Neural cell (in vitro differentiated cells): Measurements from ENCODE around the gene RPUSD3. TPM values are rescaled to one million over a fixed set of nuclear protein-coding genes. Genes with fewer than 3 reads are reported as not detected.

Experiments used
- H2AFZ ChIP-seq: fragments of 200-600, 300-800 bp; sonication (generic), shearing (Covaris generic); 2 replicates; pipeline ENCODE4 v1.6.0; 2014; ENCODE audit warnings: low read depth, mild to moderate bottlenecking, antibody characterized with exemption, low read length, moderate library complexity
- H3F3A ChIP-seq: fragments of 200-600 bp; shearing (Covaris generic); 2 replicates; pipeline ENCODE4 v1.6.1; 2016; ENCODE audit warnings: mild to moderate bottlenecking, moderate library complexity, mixed read lengths, antibody characterized with exemption, low read length; ENCODE audit not compliant: insufficient read depth, poor library complexity, severe bottlenecking
- H3K27ac ChIP-seq: fragments of 200-600, 300-800 bp; sonication (generic), shearing (Covaris generic); 2 replicates; pipeline ENCODE4 v1.5.1; 2014; ENCODE audit warnings: mild to moderate bottlenecking, low read length, moderate library complexity
- H3K27me3 ChIP-seq: fragments of 300-800, 200-600 bp; sonication (generic), shearing (Covaris generic); 2 replicates; pipeline ENCODE4 v1.6.0; 2014; ENCODE audit warnings: mild to moderate bottlenecking, low read depth, low read length, moderate library complexity; ENCODE audit not compliant: insufficient read depth
- H3K36me3 ChIP-seq: fragments of 300-800, 200-600 bp; sonication (generic), shearing (Covaris generic); 2 replicates; pipeline ENCODE4 v1.5.1; 2014; ENCODE audit warnings: mild to moderate bottlenecking, antibody characterized with exemption, low read length, moderate library complexity; ENCODE audit not compliant: insufficient read depth
- H3K4me2 ChIP-seq: fragments of 300-800, 200-600 bp; sonication (generic), shearing (Covaris generic); 2 replicates; pipeline ENCODE4 v1.6.0; 2014; ENCODE audit warnings: mild to moderate bottlenecking, low read length
- H3K4me3 ChIP-seq: fragments of 300-800, 200-600 bp; sonication (generic), shearing (Covaris generic); 2 replicates; pipeline ENCODE4 v1.5.1; 2014; ENCODE audit warnings: mild to moderate bottlenecking, low read length, moderate library complexity
- H3K79me2 ChIP-seq: fragments of 200-600 bp; shearing (Covaris generic); replicated peaks from 2 replicates; pipeline ENCODE4 v1.6.0; 2014; ENCODE audit warnings: mild to moderate bottlenecking, low read length, moderate library complexity; ENCODE audit not compliant: insufficient read depth
- H3K9ac ChIP-seq: fragments of 300-800, 200-600 bp; sonication (generic), shearing (Covaris generic); 2 replicates; pipeline ENCODE4 v1.6.1; 2016; ENCODE audit warnings: mild to moderate bottlenecking, low read length, mixed read lengths
- H3K9me2 ChIP-seq: fragments of 200-600 bp; shearing (Covaris generic); 2 replicates; pipeline ENCODE4 v1.6.1; 2016; ENCODE audit warnings: mild to moderate bottlenecking, low read length, mixed read lengths; ENCODE audit not compliant: insufficient read depth
- H3K9me3 ChIP-seq: fragments of 200-600, 300-800 bp; sonication (generic), shearing (Covaris generic); 2 replicates; pipeline ENCODE4 v1.6.1; 2016; ENCODE audit warnings: mild to moderate bottlenecking, mixed run types, low read length, moderate library complexity, mixed read lengths
- H4K20me1 ChIP-seq: fragments of 200-600 bp; shearing (Covaris generic); 2 replicates; pipeline ENCODE4 v1.6.1; 2016; ENCODE audit warnings: mild to moderate bottlenecking, mixed run types; ENCODE audit not compliant: insufficient read depth
- CTCF ChIP-seq: fragments of 450-650 bp; IDR thresholded peaks from 2 replicates; pipeline ENCODE4 v1.5.1; 2014; ENCODE audit warnings: antibody characterized with exemption, mild to moderate bottlenecking, moderate library complexity; ENCODE audit not compliant: poor library complexity, severe bottlenecking
- EP300 ChIP-seq: fragments of 450-650 bp; conservative IDR thresholded peaks from 2 replicates; pipeline ENCODE4 v1.6.1; 2014; ENCODE audit warnings: antibody characterized with exemption, mild to moderate bottlenecking, moderate library complexity; ENCODE audit not compliant: poor library complexity, severe bottlenecking
- EZH2 ChIP-seq: fragments of 200-600, 300-800 bp; shearing (Covaris generic), sonication (generic); IDR thresholded peaks from 2 replicates; pipeline ENCODE4 v1.6.1; 2014; ENCODE audit warnings: antibody characterized with exemption, low read length, borderline replicate concordance, mild to moderate bottlenecking; ENCODE audit not compliant: insufficient read depth, poor library complexity, severe bottlenecking
- MXI1 ChIP-seq: fragments of 450-650 bp; conservative IDR thresholded peaks from 2 replicates; pipeline ENCODE4 v1.6.1; 2014; ENCODE audit warnings: antibody characterized with exemption, mild to moderate bottlenecking; ENCODE audit not compliant: poor library complexity, severe bottlenecking
- POLR2AphosphoS5 ChIP-seq: IDR thresholded peaks from 2 replicates; pipeline ENCODE4 v1.6.1; 2012
- RAD21 ChIP-seq: fragments of 450-650 bp; conservative IDR thresholded peaks from 2 replicates; pipeline ENCODE4 v1.6.1; 2014; ENCODE audit warnings: antibody characterized with exemption, mild to moderate bottlenecking, moderate library complexity
- REST ChIP-seq: IDR thresholded peaks from 2 replicates; pipeline ENCODE4 v1.6.1; 2012; ENCODE audit warnings: borderline replicate concordance
- SMC3 ChIP-seq: fragments of 450-650 bp; conservative IDR thresholded peaks from 2 replicates; pipeline ENCODE4 v1.6.1; 2014; ENCODE audit warnings: antibody characterized with exemption, mild to moderate bottlenecking, moderate library complexity; ENCODE audit not compliant: poor library complexity
- TAF1 ChIP-seq: IDR thresholded peaks from 2 replicates; pipeline ENCODE4 v1.6.1; 2012; ENCODE audit warnings: low read depth
- polyA plus RNA-seq: library from polyadenylated mRNA; depleted of rRNA; stranded (reverse); fragments of >200 nt; gene quantifications from 2 replicates; pipeline ENCODE4 v1.2.3, GENCODE V29; 2014

RPUSD3 gene
- polyA plus RNA-seq, 1 donor from 2014 or later, result 35.2 TPM

- Histone ChIP-seq H3K9me2 (no peaks in the 10 kb centered on the region), H3K27ac (peak within 1 kb of the TSS; percentile 84), H3K79me2 (peaks cover 13% of the 10 kb centered on the region), H3K36me3 (no peaks in the 10 kb centered on the region), H3K9me3 (no peaks in the 10 kb centered on the region), H3F3A (peaks cover 3% of the 10 kb centered on the region), H3K9ac (peak within 1 kb of the TSS; percentile 95), H3K4me2 (peak within 1 kb of the TSS; percentile 84), H3K27me3 (no peaks in the 10 kb centered on the region), H3K4me3 (peak within 1 kb of the TSS; percentile 100), H2AFZ (peak within 1 kb of the TSS; percentile 69), H4K20me1 (no peaks in the 10 kb centered on the region)
- TF ChIP-seq MXI1, result peak; percentile 90
- peak; percentile 52 for TF ChIP-seq SMC3
- TF ChIP-seq POLR2AphosphoS5, result peak; percentile 98
- TF ChIP-seq CTCF, result no peak
- peak; percentile 45 for TF ChIP-seq TAF1
- peak; percentile 86 for TF ChIP-seq REST
- TF ChIP-seq RAD21, result no peak
- peak; percentile 52 for TF ChIP-seq EP300
- no peak for TF ChIP-seq EZH2
Measured at GRCh38 chr3:9890249-9891071, 46.7 kb upstream of the RPUSD3 start, which contains the start of gene JAGN1. Gene JAGN1 (plus strand): TSS chr3:9890610. CDS start chr3:9890723, 113 bp downstream.

GRCh38 chr3:9889405-9889804 lies 45.6 kb upstream of the RPUSD3 start:
- TF ChIP-seq POLR2AphosphoS5, result no peak
- no peak for TF ChIP-seq TAF1
- no peak for TF ChIP-seq MXI1
- no peak for TF ChIP-seq SMC3
- no peak for TF ChIP-seq EP300
- TF ChIP-seq RAD21, result no peak
- no peak for TF ChIP-seq REST
- no peak for TF ChIP-seq EZH2
- TF ChIP-seq CTCF, result no peak
- no peak overlapping the region for H3K27ac ChIP-seq

More at GRCh38 chr3:9889405-9889804, 45.6 kb upstream of the RPUSD3 start:
- no peaks in the 10 kb centered on the region for H3K9me2 ChIP-seq
- no peaks in the 10 kb centered on the region for H4K20me1 ChIP-seq
- H3K9me3 ChIP-seq, result no peaks in the 10 kb centered on the region
- H3K79me2 ChIP-seq, result peaks cover 13% of the 10 kb centered on the region
- no peaks in the 10 kb centered on the region for H3K27me3 ChIP-seq
- no peak overlapping the region for H3K9ac ChIP-seq
- H3K36me3 ChIP-seq, result no peaks in the 10 kb centered on the region
- no peak overlapping the region for H3K4me3 ChIP-seq
- no peak overlapping the region for H3K4me2 ChIP-seq
- H2AFZ ChIP-seq, result no peak overlapping the region
- peaks cover 3% of the 10 kb centered on the region for H3F3A ChIP-seq
